ENCODE measurements around the gene FAM177B.

Gene FAM177B

DNA sequence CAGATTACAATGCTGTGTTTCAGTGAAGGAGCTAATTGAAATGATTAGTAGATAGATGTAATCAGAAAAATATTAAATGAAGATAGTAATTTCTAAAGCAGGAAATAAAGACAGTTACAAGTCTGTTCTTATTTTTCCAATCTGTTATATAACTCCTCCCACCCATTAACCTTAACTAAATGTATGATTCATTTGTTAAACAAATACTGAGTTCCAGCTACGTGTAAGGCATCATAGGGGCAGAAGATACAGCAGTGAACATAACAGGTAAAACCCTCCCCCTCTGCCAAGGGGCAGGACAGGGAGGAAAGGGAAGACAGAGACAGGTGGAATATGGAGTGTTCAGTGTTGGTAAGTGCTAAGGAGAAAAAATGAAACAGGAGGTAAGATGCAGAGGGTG lies at the start of gene FAM177B:
Gene FAM177B (plus strand): TSS at position 231 of the 400 bp plus-strand sequence. CDS start 9,344 bp downstream, outside the sequence.
- DNase-seq (ENCODE audit: insufficient read length, low spot score) (no peak), FAIRE-seq (no peak)
- TF ChIP-seq, protein P1, sequence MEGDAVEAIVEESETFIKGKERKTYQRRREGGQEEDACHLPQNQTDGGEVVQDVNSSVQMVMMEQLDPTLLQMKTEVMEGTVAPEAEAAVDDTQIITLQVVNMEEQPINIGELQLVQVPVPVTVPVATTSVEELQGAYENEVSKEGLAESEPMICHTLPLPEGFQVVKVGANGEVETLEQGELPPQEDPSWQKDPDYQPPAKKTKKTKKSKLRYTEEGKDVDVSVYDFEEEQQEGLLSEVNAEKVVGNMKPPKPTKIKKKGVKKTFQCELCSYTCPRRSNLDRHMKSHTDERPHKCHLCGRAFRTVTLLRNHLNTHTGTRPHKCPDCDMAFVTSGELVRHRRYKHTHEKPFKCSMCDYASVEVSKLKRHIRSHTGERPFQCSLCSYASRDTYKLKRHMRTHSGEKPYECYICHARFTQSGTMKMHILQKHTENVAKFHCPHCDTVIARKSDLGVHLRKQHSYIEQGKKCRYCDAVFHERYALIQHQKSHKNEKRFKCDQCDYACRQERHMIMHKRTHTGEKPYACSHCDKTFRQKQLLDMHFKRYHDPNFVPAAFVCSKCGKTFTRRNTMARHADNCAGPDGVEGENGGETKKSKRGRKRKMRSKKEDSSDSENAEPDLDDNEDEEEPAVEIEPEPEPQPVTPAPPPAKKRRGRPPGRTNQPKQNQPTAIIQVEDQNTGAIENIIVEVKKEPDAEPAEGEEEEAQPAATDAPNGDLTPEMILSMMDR (IDR thresholded peaks at IDR 0.05; ENCODE audit: insufficient read depth, missing control alignments): no peak

DNA sequence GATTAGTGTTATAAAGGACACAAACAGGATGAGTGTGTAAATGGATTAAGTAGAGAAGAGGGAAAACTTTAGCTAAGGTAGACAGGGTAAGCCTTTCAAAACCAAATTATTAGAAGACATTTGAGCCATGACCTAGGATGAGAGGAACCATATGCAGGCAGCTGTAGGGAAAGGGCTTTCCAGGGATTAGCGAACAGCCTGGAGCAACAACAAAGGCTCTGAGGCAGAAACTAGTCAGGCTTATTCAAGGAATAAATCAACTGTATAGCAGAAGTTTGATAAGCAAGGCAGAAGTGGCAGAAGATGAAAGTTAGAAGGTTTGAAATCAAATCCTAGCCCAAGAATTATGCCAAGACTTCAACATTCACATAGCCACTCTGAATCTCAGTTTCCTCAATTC lies 46.0 kb upstream of the FAM177B start:
- FAIRE-seq (peak; percentile 92), DNase-seq (ENCODE audit: insufficient read length, low spot score) (no peak)

DNA sequence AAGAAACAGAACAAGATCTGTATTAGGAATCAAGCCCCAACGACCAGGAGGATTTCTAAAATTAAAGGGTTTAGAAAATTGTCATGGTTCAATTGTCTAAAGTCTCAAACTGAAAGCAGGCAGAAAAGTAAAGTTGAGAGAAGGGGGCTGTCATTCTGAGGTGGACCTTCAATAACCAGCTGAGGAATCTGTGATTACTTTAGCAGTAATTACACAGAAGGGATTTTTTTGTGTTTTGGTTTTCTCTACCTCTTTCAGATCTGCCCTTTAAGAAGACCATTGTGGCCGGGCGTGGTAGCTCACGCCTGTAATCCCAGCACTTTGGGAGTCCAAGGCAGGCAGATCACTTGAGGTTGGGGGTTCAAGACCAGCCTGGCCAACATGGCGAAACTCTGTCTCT lies 42.1 kb upstream of the FAM177B start:
- no peak for DNase-seq (ENCODE audit: insufficient read length, low spot score)
- FAIRE-seq: no peak
- TF ChIP-seq, protein P1 (IDR thresholded peaks at IDR 0.05; ENCODE audit: insufficient read depth, missing control alignments): no peak

More for the DNA sequence above, 46.0 kb upstream of the FAM177B start:
- TF ChIP-seq, protein P1 (IDR thresholded peaks at IDR 0.05; ENCODE audit: insufficient read depth, missing control alignments): no peak

DNA sequence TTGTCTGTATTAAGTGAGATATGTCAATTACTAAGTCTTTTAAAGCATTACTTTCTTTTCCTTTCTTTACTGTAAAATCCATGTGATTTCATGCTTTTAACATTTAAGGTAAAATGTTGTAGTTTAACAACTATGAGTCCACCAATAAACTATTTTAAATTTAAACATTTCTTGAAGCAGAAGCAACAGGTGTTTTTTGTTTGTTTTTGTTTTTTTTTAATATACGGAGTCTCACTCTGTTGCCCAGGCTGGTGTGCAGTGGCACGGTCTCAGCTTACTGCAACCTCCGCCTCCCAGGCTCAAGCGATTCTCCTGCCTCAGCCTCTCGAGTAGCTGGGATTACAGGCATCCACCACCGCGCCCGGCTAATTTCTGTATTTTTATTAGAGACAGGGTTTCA lies 40.3 kb upstream of the FAM177B start:
- FAIRE-seq: no peak
- no peak for DNase-seq (ENCODE audit: insufficient read length, low spot score)
- TF ChIP-seq, protein P1 (IDR thresholded peaks at IDR 0.05; ENCODE audit: insufficient read depth, missing control alignments): no peak

DNA sequence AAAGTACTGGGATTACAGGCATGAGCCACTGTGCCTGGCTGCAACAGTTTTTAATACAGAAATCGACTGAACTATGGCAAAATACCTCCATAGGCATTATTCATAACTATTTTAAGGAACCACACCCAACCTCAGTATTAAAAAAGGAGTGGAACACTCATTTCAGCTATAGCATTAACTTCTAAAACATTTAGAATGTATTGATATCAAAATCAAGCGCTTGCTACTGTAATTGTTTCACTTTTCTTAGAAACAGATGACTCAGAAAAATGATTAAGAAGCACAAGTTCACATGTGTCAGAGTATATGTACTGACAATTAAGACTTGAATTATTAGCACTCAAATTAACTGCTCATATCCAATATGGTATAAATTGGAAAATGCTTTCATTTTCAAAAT lies 39.8 kb upstream of the FAM177B start:
- TF ChIP-seq, protein P1 (IDR thresholded peaks at IDR 0.05; ENCODE audit: insufficient read depth, missing control alignments): no peak
- DNase-seq (ENCODE audit: insufficient read length, low spot score) (no peak), FAIRE-seq (no peak)

DNA sequence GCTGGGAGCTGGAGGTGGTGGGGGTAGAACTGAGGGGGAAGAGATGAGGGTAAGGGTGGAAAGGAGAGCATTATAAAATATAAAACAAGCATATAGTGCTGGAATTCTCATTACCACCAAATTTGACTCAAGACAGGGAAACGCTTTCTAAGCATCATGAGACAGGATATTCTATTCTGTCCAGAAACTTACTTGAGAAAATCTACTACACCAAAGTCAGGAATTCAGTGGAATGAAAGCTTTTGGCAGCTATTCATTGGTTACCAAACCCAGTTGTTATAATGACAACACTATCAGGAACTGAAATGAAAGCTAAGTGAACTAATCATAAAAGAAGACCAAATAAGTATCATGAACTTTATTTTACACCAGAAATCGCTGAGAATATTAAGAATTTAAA lies 39.2 kb upstream of the FAM177B start:
- FAIRE-seq (no peak), DNase-seq (ENCODE audit: insufficient read length, low spot score) (no peak)
- TF ChIP-seq, protein P1 (IDR thresholded peaks at IDR 0.05; ENCODE audit: insufficient read depth, missing control alignments): no peak

DNA sequence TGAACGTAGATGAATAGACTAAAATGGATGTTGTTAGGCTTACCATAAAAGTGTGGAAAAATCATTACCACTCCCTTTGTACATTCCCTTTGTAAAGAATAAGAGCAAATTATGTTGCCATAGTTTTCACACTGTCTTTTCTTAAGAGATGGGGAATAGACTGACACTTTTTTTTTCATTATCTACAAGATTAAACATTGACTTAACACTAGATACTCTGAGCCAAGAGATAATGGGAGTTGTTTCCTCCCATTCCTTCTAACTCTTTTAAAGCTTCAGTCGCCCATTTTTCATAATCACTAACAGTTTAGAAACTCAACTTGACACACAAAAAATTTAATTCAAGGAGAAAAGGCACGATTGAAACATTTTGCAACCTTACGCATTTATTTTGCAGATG lies 34.8 kb upstream of the FAM177B start:
- DNase-seq (ENCODE audit: insufficient read length, low spot score) (no peak), FAIRE-seq (no peak)
- TF ChIP-seq, protein P1 (IDR thresholded peaks at IDR 0.05; ENCODE audit: insufficient read depth, missing control alignments): no peak
